ENCODE measurements around the gene PPP1R9A. TPM values are rescaled to one million over a fixed set of nuclear protein-coding genes. Genes with fewer than 3 reads are reported as not detected.

Gene PPP1R9A
- total RNA-seq, 2 donors from 2014 or later = 15.1 to 29.4 TPM

DNA sequence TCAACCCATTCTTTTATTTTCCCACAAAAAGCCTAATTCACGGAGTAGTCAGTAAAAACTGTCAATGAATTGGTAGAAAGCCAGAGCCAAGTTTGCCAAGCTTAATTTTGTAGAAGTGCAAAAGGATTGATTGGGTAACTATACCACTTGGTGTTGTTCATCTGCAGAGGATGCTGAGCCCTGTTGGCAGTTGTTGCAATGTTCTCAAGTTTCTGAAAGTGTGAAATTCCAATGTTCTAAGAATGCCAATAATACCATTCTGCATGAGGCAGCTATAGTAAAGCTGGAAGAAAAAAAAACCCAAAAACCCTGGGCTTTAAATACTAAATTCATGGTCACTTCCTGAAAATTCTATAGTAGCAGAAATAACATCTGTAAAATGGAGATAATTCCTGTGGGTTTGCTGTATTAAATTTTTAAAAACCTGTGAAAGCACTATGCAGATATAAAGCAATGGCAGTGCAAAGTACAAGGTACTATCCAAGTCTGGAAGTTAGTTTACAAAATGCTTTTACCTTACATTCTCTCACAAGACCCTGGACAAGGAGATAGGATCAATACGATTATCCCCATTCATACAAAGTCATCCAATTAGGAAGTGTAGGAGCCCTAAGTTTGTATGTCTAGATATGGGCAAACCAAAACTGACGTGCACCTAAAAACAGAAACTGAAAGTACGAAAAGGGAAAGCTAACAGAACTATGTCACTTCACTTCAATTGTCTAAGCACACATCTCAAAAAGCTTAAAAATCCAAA lies 423.0 kb downstream of the PPP1R9A start:
- no peaks in the 10 kb centered on the region for H3K4me1 ChIP-seq (replicated peaks)
- no peaks in the 10 kb centered on the region for H3K27me3 ChIP-seq (replicated peaks; ENCODE audit: insufficient read depth)
- TF ChIP-seq, protein P1, sequence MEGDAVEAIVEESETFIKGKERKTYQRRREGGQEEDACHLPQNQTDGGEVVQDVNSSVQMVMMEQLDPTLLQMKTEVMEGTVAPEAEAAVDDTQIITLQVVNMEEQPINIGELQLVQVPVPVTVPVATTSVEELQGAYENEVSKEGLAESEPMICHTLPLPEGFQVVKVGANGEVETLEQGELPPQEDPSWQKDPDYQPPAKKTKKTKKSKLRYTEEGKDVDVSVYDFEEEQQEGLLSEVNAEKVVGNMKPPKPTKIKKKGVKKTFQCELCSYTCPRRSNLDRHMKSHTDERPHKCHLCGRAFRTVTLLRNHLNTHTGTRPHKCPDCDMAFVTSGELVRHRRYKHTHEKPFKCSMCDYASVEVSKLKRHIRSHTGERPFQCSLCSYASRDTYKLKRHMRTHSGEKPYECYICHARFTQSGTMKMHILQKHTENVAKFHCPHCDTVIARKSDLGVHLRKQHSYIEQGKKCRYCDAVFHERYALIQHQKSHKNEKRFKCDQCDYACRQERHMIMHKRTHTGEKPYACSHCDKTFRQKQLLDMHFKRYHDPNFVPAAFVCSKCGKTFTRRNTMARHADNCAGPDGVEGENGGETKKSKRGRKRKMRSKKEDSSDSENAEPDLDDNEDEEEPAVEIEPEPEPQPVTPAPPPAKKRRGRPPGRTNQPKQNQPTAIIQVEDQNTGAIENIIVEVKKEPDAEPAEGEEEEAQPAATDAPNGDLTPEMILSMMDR (IDR thresholded peaks at IDR 0.05) = no peak
- TF ChIP-seq POLR2AphosphoS5 (IDR thresholded peaks at IDR 0.05) (no peak), POLR2A (IDR thresholded peaks at IDR 0.05) (no peak)
- H3K4me3 ChIP-seq = no peak overlapping the region
- no peaks in the 10 kb centered on the region for H3K9me3 ChIP-seq
- DNase-seq (ENCODE audit: low spot score) = no peak
- H3K36me3 ChIP-seq = no peaks in the 10 kb centered on the region
- intact Hi-C loops (cut with DNase I) = no loop called here
- WGBS = 30% methylated on average over 4 of the region's 4 CpGs
- no peak overlapping the region for H3K27ac ChIP-seq

DNA sequence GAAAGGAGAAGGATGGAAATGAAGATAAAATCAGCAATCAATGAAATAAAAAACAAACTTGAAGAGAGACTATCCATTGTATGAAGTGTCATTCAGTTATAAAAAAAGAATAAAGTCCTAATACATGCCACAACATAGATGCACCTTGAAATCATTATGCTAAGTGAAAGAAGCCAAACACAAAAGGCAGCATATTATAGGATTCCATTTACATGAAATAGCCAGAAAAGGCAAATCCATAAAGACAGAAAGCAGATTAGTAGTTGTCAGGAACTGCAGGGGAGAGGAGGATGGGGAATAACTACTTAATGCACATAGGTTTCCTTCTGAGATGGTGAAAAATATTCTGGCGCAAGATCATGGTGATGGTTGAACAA lies 423.6 kb downstream of the PPP1R9A start:
- intact Hi-C loops (cut with DNase I) = no loop called here
- no peaks in the 10 kb centered on the region for H3K36me3 ChIP-seq
- H3K4me3 ChIP-seq = no peak overlapping the region
- no peaks in the 10 kb centered on the region for H3K27me3 ChIP-seq (replicated peaks; ENCODE audit: insufficient read depth)
- no peaks in the 10 kb centered on the region for H3K4me1 ChIP-seq (replicated peaks)
- 97% methylated on average over 1 of the region's 1 CpG for WGBS
- TF ChIP-seq POLR2A (IDR thresholded peaks at IDR 0.05) (no peak), POLR2AphosphoS5 (IDR thresholded peaks at IDR 0.05) (no peak)
- TF ChIP-seq, protein P1 (IDR thresholded peaks at IDR 0.05) = no peak
- no peak for DNase-seq (ENCODE audit: low spot score)
- no peaks in the 10 kb centered on the region for H3K9me3 ChIP-seq
- H3K27ac ChIP-seq = no peak overlapping the region

DNA sequence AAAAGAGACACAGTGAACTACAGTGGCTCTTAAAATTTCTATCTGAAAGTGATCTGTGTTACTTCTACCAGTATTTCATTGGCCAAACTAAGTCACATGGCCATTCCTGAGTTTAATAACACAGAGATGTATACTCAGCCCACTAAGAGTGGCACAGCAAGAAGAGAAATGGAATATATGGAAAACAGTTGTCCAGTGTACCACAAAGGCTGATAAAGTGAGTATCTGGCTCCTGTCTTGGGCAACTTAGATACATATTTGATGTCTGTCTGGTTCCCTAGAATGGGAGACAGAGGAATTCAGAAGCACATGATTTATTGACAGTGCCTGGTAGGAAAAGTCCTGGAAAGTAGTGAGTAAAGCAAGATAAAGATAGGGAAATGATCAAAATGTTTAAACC lies 427.1 kb downstream of the PPP1R9A start:
- intact Hi-C loops (cut with DNase I) = no loop called here
- no peak for DNase-seq (ENCODE audit: low spot score)

DNA sequence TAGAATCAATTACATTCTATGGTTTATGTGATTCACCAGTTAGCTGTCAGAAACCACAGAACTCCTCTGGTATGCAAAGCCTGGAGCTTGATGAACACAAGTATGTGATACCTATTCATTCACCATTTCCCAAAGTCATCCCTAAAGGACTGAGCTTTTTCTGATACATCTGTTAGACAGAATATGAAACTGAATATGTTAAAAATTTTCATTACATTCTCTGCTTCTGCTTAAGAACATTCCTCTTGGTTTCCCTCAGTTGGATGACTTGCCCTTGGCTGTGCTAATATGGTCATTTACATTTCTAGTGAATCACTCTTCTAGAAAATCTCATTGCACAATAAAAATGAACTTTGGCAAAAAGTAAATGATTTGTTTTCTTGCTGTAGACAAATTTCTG lies 427.7 kb downstream of the PPP1R9A start:
- intact Hi-C loops (cut with DNase I) = no loop called here
- H3K27me3 ChIP-seq (replicated peaks; ENCODE audit: insufficient read depth) = no peaks in the 10 kb centered on the region
- H3K36me3 ChIP-seq = no peaks in the 10 kb centered on the region
- no peaks in the 10 kb centered on the region for H3K9me3 ChIP-seq
- no peak for DNase-seq (ENCODE audit: low spot score)
- H3K27ac ChIP-seq = no peak overlapping the region
- H3K4me3 ChIP-seq = no peak overlapping the region
- no peaks in the 10 kb centered on the region for H3K4me1 ChIP-seq (replicated peaks)
- TF ChIP-seq, protein P1 (IDR thresholded peaks at IDR 0.05) = no peak
- no peak for TF ChIP-seq POLR2A (IDR thresholded peaks at IDR 0.05)
- TF ChIP-seq POLR2AphosphoS5 (IDR thresholded peaks at IDR 0.05) = no peak

More for the DNA sequence above, 427.1 kb downstream of the PPP1R9A start:
- Histone ChIP-seq H3K36me3 (no peaks in the 10 kb centered on the region), H3K27me3 (replicated peaks; ENCODE audit: insufficient read depth) (no peaks in the 10 kb centered on the region), H3K4me3 (no peak overlapping the region), H3K27ac (no peak overlapping the region), H3K4me1 (replicated peaks) (no peaks in the 10 kb centered on the region), H3K9me3 (no peaks in the 10 kb centered on the region)
- TF ChIP-seq POLR2AphosphoS5 (IDR thresholded peaks at IDR 0.05) (no peak), POLR2A (IDR thresholded peaks at IDR 0.05) (no peak)
- TF ChIP-seq, protein P1 (IDR thresholded peaks at IDR 0.05) = no peak

DNA sequence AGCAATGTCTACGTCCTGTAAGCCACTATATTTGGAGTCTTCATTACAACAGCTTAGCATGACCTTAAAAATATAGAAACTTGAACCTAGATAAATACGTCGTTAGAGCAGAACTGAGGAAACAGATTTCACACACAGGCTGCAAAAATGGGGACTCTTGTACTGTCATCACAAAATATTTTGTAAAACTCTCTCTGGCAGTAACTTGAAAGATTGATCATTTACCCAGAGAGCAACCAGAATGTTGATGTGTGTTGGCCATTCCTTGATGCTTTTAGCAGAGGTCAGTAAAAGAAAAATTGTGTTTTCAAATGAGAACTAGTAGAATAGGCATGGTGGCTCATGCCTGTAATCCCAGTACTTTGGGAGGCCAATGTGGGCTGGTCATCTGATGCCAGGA lies 431.4 kb downstream of the PPP1R9A start:
- intact Hi-C loops (cut with DNase I) = no loop called here
- Histone ChIP-seq H3K4me1 (replicated peaks) (no peaks in the 10 kb centered on the region), H3K27me3 (replicated peaks; ENCODE audit: insufficient read depth) (no peaks in the 10 kb centered on the region), H3K9me3 (no peaks in the 10 kb centered on the region), H3K27ac (no peak overlapping the region), H3K4me3 (no peak overlapping the region), H3K36me3 (no peaks in the 10 kb centered on the region)
- no peak for DNase-seq (ENCODE audit: low spot score)
- TF ChIP-seq, protein P1 (IDR thresholded peaks at IDR 0.05) = no peak
- TF ChIP-seq POLR2AphosphoS5 (IDR thresholded peaks at IDR 0.05) (no peak), POLR2A (IDR thresholded peaks at IDR 0.05) (no peak)
- 87% methylated on average over 3 of the region's 3 CpGs for WGBS

All from prostate gland (tissue), 2 donors.